ENCODE results near the gene DPH2. TPM values are rescaled to one million over a fixed set of nuclear protein-coding genes. Genes with fewer than 3 reads are reported as not detected.

Gene DPH2
- total and polyA plus RNA-seq, 2 of the 8 experiments (the other 6 are each of a cell fraction or from before 2014, with no cell fraction given), result 64.9 to 92.1 TPM

DNA sequence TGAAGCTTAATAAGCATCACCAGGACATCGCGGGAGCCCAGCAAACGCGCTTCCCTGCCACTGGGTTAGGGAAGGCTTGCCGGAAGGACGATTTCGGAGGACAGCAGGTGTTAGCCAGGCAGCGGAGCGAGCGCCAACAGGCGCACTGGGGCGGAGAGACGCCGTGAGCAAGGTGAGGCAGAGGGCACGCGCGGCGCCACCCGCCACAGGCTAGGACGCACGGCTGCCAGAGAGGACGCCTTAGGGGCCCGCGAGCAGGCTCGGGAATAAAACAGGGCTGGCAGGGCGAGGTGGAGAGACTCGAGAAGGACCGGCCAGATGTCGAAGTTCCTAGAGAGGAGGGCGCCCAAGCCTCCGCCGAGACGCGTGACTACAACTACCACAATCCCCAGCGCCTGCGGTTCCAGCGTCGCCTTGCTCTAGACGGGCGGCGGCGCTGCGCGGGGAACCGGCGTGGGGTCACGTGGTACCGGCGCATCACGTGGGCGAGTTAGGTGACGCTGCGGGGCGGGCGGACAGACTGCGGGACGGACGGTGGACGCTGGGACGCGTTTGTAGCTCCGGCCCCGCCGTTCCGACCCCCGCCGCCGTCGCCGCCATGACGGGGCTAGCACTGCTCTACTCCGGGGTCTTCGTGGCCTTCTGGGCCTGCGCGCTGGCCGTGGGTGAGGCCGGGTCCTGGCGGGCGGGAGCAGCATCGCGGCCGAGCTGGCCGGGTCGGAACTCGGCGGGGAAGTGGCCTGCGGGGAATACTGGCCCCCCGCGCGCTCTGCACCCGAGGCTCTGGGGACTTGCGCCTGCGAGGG lies 4.8 kb downstream of the DPH2 start, which contains the start of gene ATP6V0B (continued):
- TF ChIP-seq CTCF (IDR thresholded peaks at IDR 0.05; ENCODE audit: control extremely low read depth in 1 of 3, insufficient read depth in 1 of 3, low read depth in 1 of 3, low read length in 3 of 3) (peak in 1 of 3 experiments; percentile 3; a peak in 2 of 4 replicates), NRF1 (IDR thresholded peaks at IDR 0.05; ENCODE audit: low read depth, low read length) (no peak), KDM1A (IDR thresholded peaks at IDR 0.05; ENCODE audit: borderline replicate concordance, low read length) (no peak)

Measured in H1 (cell line).